Osteocyte (in vitro differentiated cells): Measurements from ENCODE around the gene PTOV1. TPM values are rescaled to one million over a fixed set of nuclear protein-coding genes. Genes with fewer than 3 reads are reported as not detected.

Experiments
- DNase-seq: peaks from one replicate; pipeline ENCODE4 v3.0.0; 2021; ENCODE audit warnings: mixed read lengths; ENCODE audit not compliant: unreplicated experiment; ENCODE audit errors: extremely low spot score
- H3K27ac Mint-ChIP-seq: one replicate; pipeline ENCODE4 v1.8.0; 2021; ENCODE audit warnings: mild to moderate bottlenecking, mixed read lengths; ENCODE audit not compliant: unreplicated experiment
- H3K27me3 Mint-ChIP-seq: one replicate; pipeline ENCODE4 v1.8.0; 2021; ENCODE audit warnings: mixed read lengths; ENCODE audit not compliant: unreplicated experiment
- H3K36me3 Mint-ChIP-seq: one replicate; pipeline ENCODE4 v1.8.0; 2021; ENCODE audit warnings: mixed read lengths; ENCODE audit not compliant: unreplicated experiment
- H3K4me1 Mint-ChIP-seq: one replicate; pipeline ENCODE4 v1.8.0; 2021; ENCODE audit warnings: mixed read lengths; ENCODE audit not compliant: unreplicated experiment
- H3K4me3 Mint-ChIP-seq: one replicate; pipeline ENCODE4 v1.8.0; 2021; ENCODE audit warnings: mild to moderate bottlenecking, moderate library complexity, mixed read lengths; ENCODE audit not compliant: unreplicated experiment
- H3K9me3 Mint-ChIP-seq: one replicate; pipeline ENCODE4 v1.8.0; 2021; ENCODE audit warnings: mixed read lengths; ENCODE audit not compliant: unreplicated experiment
- total RNA-seq: library from RNA; stranded (reverse); gene quantifications from 2 replicates; pipeline ENCODE4 v1.2.1, GENCODE V29; 2021
- TF ChIP-seq, protein P1 (sequence below): fragments of 200-600 bp; sonication (generic); IDR thresholded peaks from 2 replicates; pipeline ENCODE4 v1.5.0; 2021; ENCODE audit warnings: antibody characterized with exemption, mild to moderate bottlenecking, moderate library complexity

PTOV1 gene
- total RNA-seq, 1 donor from 2014 or later, result 295 TPM

- Mint-ChIP-seq H3K36me3 (peaks cover 50% of the 10 kb centered on the region), H3K9me3 (no peaks in the 10 kb centered on the region), H3K27me3 (no peaks in the 10 kb centered on the region), H3K4me3 (no peak overlapping the region), H3K27ac (no peak overlapping the region), H3K4me1 (no peaks in the 10 kb centered on the region)
- DNase-seq, result no peak
- TF ChIP-seq, protein P1, sequence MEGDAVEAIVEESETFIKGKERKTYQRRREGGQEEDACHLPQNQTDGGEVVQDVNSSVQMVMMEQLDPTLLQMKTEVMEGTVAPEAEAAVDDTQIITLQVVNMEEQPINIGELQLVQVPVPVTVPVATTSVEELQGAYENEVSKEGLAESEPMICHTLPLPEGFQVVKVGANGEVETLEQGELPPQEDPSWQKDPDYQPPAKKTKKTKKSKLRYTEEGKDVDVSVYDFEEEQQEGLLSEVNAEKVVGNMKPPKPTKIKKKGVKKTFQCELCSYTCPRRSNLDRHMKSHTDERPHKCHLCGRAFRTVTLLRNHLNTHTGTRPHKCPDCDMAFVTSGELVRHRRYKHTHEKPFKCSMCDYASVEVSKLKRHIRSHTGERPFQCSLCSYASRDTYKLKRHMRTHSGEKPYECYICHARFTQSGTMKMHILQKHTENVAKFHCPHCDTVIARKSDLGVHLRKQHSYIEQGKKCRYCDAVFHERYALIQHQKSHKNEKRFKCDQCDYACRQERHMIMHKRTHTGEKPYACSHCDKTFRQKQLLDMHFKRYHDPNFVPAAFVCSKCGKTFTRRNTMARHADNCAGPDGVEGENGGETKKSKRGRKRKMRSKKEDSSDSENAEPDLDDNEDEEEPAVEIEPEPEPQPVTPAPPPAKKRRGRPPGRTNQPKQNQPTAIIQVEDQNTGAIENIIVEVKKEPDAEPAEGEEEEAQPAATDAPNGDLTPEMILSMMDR, result no peak
Measured at GRCh38 chr19:49837425-49837824, 13.5 kb upstream of the PTOV1 start.

GRCh38 chr19:49838885-49839588 is 11.9 kb upstream of the PTOV1 start:
- TF ChIP-seq, protein P1, result no peak
- Mint-ChIP-seq H3K27me3 (no peaks in the 10 kb centered on the region), H3K36me3 (peaks cover 41% of the 10 kb centered on the region), H3K27ac (no peak overlapping the region), H3K4me1 (no peaks in the 10 kb centered on the region), H3K9me3 (no peaks in the 10 kb centered on the region), H3K4me3 (no peak overlapping the region)
- DNase-seq, result no peak

GRCh38 chr19:49839713-49840112 is 11.2 kb upstream of the PTOV1 start:
- TF ChIP-seq, protein P1, result no peak
- H3K4me3 Mint-ChIP-seq, result no peak overlapping the region
- no peaks in the 10 kb centered on the region for H3K27me3 Mint-ChIP-seq
- DNase-seq, result no peak
- no peaks in the 10 kb centered on the region for H3K4me1 Mint-ChIP-seq
- H3K9me3 Mint-ChIP-seq, result no peaks in the 10 kb centered on the region
- no peak overlapping the region for H3K27ac Mint-ChIP-seq
- peaks cover 39% of the 10 kb centered on the region for H3K36me3 Mint-ChIP-seq

DNA sequence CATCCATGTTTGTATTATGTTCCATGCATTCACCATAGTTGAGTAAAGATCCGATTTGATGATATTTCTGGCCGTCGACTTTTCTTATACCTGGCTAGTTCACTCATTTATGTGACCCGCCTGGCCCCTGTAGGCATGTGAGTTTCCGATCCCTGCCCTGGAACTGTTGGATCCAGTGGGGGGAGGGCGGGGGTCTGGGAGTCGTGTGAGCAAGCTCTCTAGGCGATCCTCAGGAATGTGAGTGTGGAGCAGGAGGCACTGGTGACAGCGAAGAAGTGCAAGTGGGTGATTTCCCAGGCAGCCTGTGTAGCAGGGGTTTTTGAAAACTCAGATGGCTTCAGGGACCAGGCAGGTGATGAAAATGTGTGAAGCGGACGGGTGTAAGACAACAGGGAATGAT is 10.6 kb upstream of the PTOV1 start:
- H3K27ac Mint-ChIP-seq, result no peak overlapping the region
- no peaks in the 10 kb centered on the region for H3K9me3 Mint-ChIP-seq
- DNase-seq, result no peak
- H3K4me3 Mint-ChIP-seq, result no peak overlapping the region
- H3K27me3 Mint-ChIP-seq, result no peaks in the 10 kb centered on the region
- TF ChIP-seq, protein P1, result no peak
- peaks cover 35% of the 10 kb centered on the region for H3K36me3 Mint-ChIP-seq
- H3K4me1 Mint-ChIP-seq, result peaks cover 6% of the 10 kb centered on the region

GRCh38 chr19:49840736-49841249 is 10.2 kb upstream of the PTOV1 start:
- H3K27ac Mint-ChIP-seq, result no peak overlapping the region
- peaks cover 10% of the 10 kb centered on the region for H3K4me1 Mint-ChIP-seq
- H3K27me3 Mint-ChIP-seq, result no peaks in the 10 kb centered on the region
- DNase-seq, result no peak
- no peak overlapping the region for H3K4me3 Mint-ChIP-seq
- TF ChIP-seq, protein P1, result no peak
- H3K36me3 Mint-ChIP-seq, result peaks cover 35% of the 10 kb centered on the region
- no peaks in the 10 kb centered on the region for H3K9me3 Mint-ChIP-seq
